OCI-LY1 (cell line): Measurements from ENCODE around the gene SAXO2.

Experiments used
- CTCF ChIP-seq: fragments of 200-600 bp; sonication (generic), shearing (Covaris generic); IDR thresholded peaks from 2 replicates; pipeline ENCODE4 v1.5.1; 2017; ENCODE audit warnings: mild to moderate bottlenecking, antibody characterized with exemption, low read length, moderate library complexity, mixed read lengths
- EZH2 ChIP-seq: fragments of 200-600 bp; sonication (generic), shearing (Covaris generic); IDR thresholded peaks from 2 replicates; pipeline ENCODE4 v1.8.0; 2017; ENCODE audit warnings: borderline replicate concordance, mixed run types, mild to moderate bottlenecking, antibody characterized with exemption, low read length, moderate library complexity, mixed read lengths

- TF ChIP-seq CTCF (no peak), EZH2 (no peak)
These were observed 9.5 kb downstream of the SAXO2 start for GRCh38 chr15:82272154-82272553.
